ENCODE measurements around the gene CSRNP2. TPM values are rescaled to one million over a fixed set of nuclear protein-coding genes. Genes with fewer than 3 reads are reported as not detected.

CSRNP2 gene
- total and polyA plus RNA-seq, 2 of the 8 experiments (the other 6 are each of a cell fraction or from before 2014, with no cell fraction given): 13.7 to 34.0 TPM

GRCh38 chr12:51132693-51133092 lies 49.3 kb upstream of the CSRNP2 start:
- no peak overlapping the region for H3K23ac ChIP-seq (ENCODE audit: insufficient read length)
- H4K8ac ChIP-seq (ENCODE audit: extremely low read depth, insufficient read depth, low read length): no peak overlapping the region
- DNase-seq (ENCODE audit: low read depth in 1 of 2, low spot score in 2 of 2) (no peak), FAIRE-seq (no peak)
- no peak overlapping the region for H2BK12ac ChIP-seq (ENCODE audit: low read depth, low read length)
- H3K79me2 ChIP-seq (ENCODE audit: control insufficient read depth in 1 of 2, insufficient read depth in 2 of 2, low read length in 2 of 2): peaks cover 0 to 8% of the 10 kb centered on the region in 2 experiments; a peak in 1 of 4 replicates
- H2AK5ac ChIP-seq (ENCODE audit: low read depth, low read length): no peak overlapping the region
- no peaks in the 10 kb centered on the region for H4K20me1 ChIP-seq (replicated peaks in 1 of 2; ENCODE audit: control insufficient read depth in 1 of 2, insufficient read depth in 2 of 2, low read length in 2 of 2)
- peaks cover 0 to 5% (median 0%) of the 10 kb centered on the region in 4 experiments; a peak in 1 of 8 replicates for H3K36me3 ChIP-seq (ENCODE audit: control insufficient read depth in 2 of 4, insufficient read depth in 4 of 4, low read length in 3 of 4)
- no peak overlapping the region for H2BK120ac ChIP-seq (replicated peaks; ENCODE audit: low read depth, low read length)
- H3K27ac ChIP-seq (ENCODE audit: low read depth, low read length): no peak overlapping the region
- no peak overlapping the region for H3K9ac ChIP-seq (replicated peaks in 1 of 4; ENCODE audit: extremely low read depth in 1 of 4, low read depth in 3 of 4, low read length in 3 of 4)
- 94% methylated on average over 5 of the region's 5 CpGs; no CpG with 5 or more reads in 1 of the 2 experiments for WGBS, 2 experiments (ENCODE audit: extremely low coverage in 1 of 2, insufficient coverage in 1 of 2, insufficient read length in 1 of 2, insufficient replicate concordance in 2 of 2, low coverage in 1 of 2, low lambda C conversion rate in 2 of 2, missing lambda C conversion rate in 1 of 2)
- H2BK5ac ChIP-seq (ENCODE audit: low read depth, low read length): no peak overlapping the region
- no peak overlapping the region for H3K4me3 ChIP-seq (ENCODE audit: extremely low read depth in 1 of 4, insufficient read depth in 2 of 4, low read depth in 3 of 4, low read length in 4 of 4)
- ChIA-PET CTCF (ENCODE audit: partially characterized antibody) (interaction anchor here (0.6 to 1.4 kb wide), 3 partner anchors 38 to 307 kb away, joined by 3 to 4 read pairs (median 3); no protein-coding TSS in a partner anchor), POLR2A (ENCODE audit: partially characterized antibody) (interaction anchor here (0.6 to 1.7 kb wide), 3 partner anchors 49 to 117 kb away, joined by 3 to 5 read pairs (median 3); partner anchors contain the start of gene CSRNP2)
- TF ChIP-seq JUND (IDR thresholded peaks at IDR 0.05; ENCODE audit: low read length) (no peak), CEBPB (IDR thresholded peaks at IDR 0.05; ENCODE audit: low read depth, low read length) (no peak), TBP (IDR thresholded peaks at IDR 0.05; ENCODE audit: low read depth, low read length) (no peak), RFX5 (IDR thresholded peaks at IDR 0.05; ENCODE audit: borderline replicate concordance, low read depth, low read length) (no peak), CHD1 (IDR thresholded peaks at IDR 0.05; ENCODE audit: low read depth, low read length) (no peak), RXRA (IDR thresholded peaks at IDR 0.05; ENCODE audit: insufficient read depth, low read depth, low read length) (no peak)
- TF ChIP-seq, protein P1, sequence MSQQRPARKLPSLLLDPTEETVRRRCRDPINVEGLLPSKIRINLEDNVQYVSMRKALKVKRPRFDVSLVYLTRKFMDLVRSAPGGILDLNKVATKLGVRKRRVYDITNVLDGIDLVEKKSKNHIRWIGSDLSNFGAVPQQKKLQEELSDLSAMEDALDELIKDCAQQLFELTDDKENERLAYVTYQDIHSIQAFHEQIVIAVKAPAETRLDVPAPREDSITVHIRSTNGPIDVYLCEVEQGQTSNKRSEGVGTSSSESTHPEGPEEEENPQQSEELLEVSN (IDR thresholded peaks at IDR 0.05): no peak
- H3K4me1 ChIP-seq (replicated peaks in 1 of 4; ENCODE audit: control insufficient read depth in 3 of 4, insufficient read depth in 4 of 4, low read length in 3 of 4): no peaks in the 10 kb centered on the region
- H3K9me3 ChIP-seq (ENCODE audit: insufficient read depth in 2 of 2, low read depth in 1 of 2, low read length in 1 of 2): no peaks in the 10 kb centered on the region
- no peak overlapping the region for H3K4me2 ChIP-seq (ENCODE audit: insufficient read depth in 1 of 2, low read depth in 2 of 2, low read length in 2 of 2)
- no peak overlapping the region for H3K14ac ChIP-seq (ENCODE audit: insufficient read length)
- no peak overlapping the region for H4K91ac ChIP-seq (replicated peaks; ENCODE audit: insufficient read length, low read length)
- H3K56ac ChIP-seq (replicated peaks; ENCODE audit: insufficient read length, low read depth, low read length): no peak overlapping the region
- H2AFZ ChIP-seq (ENCODE audit: low read length): no peak overlapping the region
- no peaks in the 10 kb centered on the region for H3K79me1 ChIP-seq (ENCODE audit: low read depth, low read length)
- H4K5ac ChIP-seq (ENCODE audit: insufficient read length, low read depth, low read length): no peak overlapping the region
- H2BK15ac ChIP-seq (ENCODE audit: low read length): no peak overlapping the region
- no peaks in the 10 kb centered on the region for H3K23me2 ChIP-seq (ENCODE audit: low read depth, low read length)
- H2BK20ac ChIP-seq (ENCODE audit: low read length): no peak overlapping the region
- H3K4ac ChIP-seq (replicated peaks; ENCODE audit: insufficient read length, low read depth, low read length): no peak overlapping the region
- H3K27me3 ChIP-seq (replicated peaks in 1 of 4; ENCODE audit: control insufficient read depth in 3 of 4, extremely low read depth in 1 of 4, insufficient read depth in 3 of 4, low read length in 3 of 4): no peaks in the 10 kb centered on the region
- no peak overlapping the region for H3K18ac ChIP-seq (ENCODE audit: extremely low read depth, low read length)
